Inflammatory macrophage treated with lipopolysaccharide for 1 hour (primary cell): ENCODE measurements around the gene GPRIN1.
"Not testable (repeated sequence)": the region's sequence is repeated elsewhere in the genome, so short reads cannot be mapped to it uniquely, and the experiment has no call there.

Experiments
- DNase-seq, 2 donors: peaks; one replicate each; pipeline ENCODE4 v3.0.0-alpha.2; 2020 to 2022

GPRIN1 gene

DNA sequence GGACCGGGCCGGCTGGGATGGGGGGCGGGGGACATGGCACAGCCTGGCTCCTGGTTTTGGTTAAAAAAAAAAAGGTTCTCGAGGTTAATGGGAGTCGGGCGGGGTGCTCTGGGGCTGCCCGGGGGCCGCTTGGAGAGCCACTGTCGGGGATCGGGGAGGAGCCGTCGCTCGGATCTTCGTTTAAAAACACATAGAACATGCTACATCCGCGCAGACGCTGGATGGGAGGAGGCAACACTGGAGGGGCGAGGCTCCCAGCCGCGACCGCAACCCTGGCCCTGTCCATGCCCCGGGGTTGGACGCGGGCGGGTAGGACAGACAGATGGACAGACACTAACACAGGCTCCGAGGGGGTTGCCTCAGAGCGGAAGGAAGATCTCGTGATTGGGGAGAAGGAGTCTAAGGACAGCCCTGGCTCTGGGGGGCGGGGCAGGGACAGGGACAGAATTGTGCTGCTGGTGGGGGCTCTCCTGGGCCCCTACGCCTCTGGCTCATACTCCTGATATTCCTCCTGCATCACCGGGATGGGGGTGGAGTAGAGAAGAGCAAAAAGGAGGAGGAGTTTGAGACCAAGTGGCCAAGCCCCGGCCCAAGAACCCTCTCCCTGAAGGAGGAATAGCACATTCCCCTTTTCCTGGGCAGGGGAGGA is 10.5 kb upstream of the GPRIN1 start:
- peak; percentile 16 to 39 for DNase-seq

DNA sequence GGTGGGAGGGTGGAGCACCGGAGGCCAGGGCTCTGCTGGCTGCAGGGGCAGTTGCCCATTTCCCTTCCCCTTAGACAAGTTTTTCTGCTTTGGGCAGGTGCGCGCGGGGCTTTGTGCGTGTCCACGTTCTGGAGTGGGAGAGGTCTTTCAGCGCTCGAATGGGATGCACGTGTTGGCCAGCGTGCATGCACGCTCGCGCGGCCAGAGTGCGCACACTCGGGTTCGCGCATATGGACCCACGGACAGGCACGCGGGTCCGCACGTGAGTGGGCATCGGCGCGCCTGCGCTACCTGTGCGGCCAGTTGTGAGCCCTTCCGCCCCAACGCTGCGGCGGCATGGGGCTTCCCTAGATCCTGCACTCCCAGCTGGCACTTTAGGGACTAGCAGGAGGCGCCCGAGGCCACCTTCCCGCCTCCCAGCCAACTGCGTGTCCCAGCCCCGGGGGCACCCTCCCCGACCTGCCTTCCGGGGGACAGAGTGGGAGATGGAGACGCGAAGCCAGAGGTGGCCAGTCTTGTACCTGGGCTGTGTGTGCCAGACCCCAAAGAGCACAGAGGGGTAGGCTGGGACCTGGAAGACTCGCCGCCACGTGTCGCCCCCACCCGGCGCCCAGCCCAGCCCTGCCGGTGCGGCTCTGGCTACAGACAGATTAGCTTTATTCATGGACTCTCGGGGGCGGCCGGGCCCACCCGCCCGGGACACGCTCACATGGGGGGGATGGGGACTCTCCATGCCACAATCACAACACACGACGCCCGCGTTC is 9.8 kb upstream of the GPRIN1 start:
- DNase-seq, result no peak

DNA sequence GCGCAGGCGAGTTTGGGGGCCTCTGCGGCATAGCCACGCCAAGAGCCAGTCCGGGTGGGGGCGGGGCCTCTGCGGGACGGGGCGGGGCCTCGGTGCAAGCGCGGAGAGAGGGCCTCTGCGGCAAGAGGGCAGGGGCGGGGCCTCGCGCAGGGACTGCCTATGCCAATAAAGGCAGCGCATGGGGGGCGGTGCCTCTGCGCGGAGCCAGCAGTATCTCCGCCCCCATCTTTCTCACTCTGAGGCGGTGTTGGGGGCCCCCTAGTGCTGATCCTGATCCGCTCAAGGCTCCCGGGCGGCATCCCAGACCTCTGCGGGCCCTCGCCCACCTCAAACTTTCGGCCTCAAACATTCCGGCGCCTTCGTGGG is 9.2 kb upstream of the GPRIN1 start:
- peak; percentile 33 to 34 for DNase-seq

DNA sequence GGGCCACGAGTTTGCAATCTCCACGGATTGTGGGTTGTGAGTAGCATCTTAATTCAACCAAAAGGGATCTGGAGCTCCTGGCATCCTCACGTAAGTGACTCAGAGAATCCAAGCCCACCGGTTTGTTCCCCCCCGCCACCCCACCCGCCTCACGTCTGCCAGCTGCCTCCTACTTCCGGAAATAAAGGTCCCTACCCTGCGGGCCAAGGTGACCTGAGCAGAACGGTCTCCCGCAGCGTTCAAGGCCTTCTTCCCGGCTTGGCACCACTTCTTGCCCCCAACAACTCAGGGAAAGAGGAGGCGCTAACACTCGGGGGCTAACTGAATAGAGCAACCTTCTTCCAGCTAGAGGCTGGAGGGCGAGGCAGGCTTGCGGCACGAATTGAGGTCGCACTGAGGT is 8.8 kb upstream of the GPRIN1 start:
- DNase-seq, result no peak

DNA sequence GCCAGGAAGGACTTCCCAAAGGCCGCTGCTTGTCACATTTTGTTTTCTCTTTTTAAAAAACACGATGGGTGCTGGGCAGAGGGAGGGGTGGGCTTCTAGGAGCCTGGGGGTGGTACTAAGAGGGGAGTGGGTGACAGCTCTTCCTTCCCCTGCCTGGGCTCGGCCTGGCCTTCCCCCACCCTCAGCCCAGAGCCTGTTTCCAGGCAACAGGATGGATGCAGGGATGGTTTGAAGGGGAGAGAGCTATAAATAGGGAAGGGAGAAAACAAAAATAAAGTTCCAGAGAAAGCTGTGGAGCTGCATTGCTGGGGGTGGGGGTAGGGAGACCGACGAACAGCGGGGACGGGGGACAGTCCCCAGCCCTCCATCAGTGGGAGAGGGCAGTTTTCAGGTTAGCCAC is 6.6 kb upstream of the GPRIN1 start:
- DNase-seq, result no peak

DNA sequence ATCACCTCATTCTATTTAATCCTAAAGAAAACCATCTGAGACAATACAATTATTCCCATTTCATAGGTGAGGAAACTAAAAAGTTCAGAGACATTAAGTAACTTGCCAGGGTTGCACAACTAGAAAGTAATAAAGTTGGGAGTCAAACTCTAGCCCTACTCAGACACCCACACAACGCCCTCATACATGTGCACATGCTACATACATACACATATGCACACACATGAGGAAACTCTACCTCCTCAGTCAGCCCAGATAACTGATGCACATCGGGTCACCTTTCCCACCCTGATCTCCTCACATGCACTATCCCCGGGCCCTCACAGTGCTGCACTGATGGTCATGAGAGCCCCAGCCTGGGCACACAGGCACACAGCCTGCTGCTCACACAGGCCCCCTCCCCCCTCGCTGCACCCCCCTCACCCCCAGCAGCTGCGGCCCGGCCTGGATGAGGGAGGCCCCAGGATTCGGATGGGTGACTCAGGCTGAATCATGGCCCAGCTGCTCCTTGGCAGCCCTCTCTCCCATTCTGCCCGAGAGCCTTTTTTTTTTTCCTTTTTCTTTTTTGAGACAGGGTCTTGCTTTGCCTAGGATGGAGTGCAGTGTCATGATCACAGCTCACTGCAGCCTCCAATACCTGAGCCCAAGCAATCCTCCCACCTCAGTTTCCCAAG is 5.0 kb upstream of the GPRIN1 start:
- DNase-seq, result no peak

DNA sequence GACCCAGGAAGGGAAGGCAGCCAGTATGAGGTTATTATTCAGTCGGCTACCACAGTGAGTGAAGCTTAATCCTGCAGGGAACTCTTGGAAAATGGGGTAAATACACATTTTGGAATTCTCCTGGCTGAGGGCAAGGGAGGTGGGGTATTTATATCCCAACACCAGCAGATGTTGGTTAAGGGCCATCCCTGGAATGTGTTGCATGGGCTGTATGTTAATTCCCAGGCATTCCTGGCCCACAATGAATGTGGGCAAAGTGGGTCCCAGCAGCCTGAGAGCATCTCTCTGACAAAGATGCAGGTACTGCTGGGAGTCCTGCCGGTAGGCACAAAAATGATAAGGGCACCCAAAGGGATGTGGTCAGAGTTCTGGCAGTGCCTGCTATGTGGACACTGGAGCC is 2.9 kb upstream of the GPRIN1 start:
- no peak for DNase-seq

DNA sequence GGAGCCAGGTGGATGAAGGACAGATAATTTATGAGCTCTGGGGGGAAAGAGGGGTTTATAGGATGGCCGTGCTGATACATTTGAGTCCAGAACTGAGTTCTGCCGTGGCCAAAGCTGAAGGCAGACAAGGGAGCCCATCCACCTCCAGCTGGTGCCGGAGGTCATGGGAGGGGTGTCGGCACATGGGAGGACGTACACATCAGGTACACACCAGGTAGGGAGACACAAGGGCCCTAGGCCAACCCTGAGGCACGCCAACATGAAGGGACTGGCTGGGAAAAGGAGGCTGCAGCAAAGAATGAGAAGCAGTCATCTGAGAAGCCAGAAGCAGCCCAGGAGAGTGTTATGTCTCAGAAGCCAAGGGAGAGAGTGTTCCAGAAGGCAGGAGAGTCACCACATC is 2.1 kb upstream of the GPRIN1 start:
- DNase-seq, result no peak

DNA sequence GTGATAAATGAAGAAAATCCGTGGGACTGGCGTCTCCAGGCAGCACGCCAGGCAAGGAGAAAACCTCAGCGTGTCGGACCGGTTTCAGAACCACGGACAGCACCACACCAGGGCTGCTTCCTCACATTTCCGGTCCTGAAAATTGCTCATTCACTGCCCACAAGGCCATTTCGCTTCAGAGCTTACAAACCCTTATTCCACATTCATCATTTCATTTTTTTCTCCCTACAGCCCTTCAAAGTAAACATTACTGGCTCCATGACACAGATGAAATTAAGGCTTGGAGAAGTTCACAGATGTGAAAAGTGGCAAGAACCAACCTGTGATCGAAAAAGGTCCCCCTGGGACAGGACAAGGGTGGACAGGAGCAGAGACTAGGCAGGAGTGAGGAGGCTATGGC is 1.5 kb upstream of the GPRIN1 start:
- peak; percentile 53 to 79 for DNase-seq

DNA sequence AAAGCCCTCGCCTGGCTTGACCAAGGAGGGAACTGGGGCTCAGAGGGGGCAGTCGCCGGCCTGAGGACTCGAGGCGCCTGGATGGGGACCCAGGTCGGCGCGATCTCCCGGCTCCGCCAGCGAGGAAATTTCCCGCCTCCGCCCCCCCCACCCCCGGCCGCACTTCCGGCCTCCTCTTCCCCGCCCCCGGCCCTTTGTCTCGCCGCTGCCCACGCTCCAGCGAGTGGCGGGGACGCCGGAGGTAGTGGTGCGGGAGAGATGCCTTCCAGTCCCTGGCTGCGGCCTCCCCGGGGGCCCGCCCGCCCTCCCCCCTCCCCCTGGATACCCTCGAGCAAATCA is 448 bp upstream of the GPRIN1 start:
- DNase-seq, result no peak

DNA sequence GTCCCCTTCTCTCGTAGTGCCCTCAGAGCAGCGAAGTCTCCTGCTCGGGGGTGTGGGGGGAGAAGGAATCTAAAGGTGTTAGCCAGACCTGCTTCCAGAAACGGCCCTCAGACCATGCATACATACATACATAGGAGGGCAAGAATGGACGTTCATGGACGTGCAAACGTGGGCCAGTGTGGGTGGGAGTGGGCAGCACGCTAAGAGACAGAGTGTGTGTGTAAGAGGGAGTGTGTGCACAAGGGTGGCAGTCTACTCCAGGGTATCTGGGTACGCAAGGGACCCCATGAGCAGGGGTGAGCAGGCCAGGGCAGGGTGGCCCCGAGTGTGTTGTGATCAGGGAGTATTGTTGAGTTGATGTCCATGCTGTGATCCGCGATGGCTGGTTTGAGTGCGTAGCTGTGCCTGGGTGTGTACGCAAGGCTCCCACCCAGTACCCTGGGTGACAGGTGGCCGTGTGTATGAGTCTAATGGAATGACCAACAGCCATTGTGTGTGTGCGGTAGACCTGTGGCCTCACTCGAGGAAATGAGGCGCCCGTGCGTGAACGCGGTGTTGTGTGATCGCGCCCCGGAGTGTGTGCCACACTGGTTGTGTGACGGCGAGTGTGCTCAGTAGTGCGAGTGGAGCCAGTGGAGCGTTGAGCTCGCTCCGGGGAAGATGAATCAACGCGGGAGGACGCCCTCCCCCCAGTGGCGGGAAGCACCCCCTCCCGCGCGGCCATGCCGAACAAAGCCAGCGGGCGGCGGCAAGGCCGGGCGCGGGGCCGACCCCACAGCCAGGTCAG is 826 bp downstream of the GPRIN1 start:
- DNase-seq, result no peak

DNA sequence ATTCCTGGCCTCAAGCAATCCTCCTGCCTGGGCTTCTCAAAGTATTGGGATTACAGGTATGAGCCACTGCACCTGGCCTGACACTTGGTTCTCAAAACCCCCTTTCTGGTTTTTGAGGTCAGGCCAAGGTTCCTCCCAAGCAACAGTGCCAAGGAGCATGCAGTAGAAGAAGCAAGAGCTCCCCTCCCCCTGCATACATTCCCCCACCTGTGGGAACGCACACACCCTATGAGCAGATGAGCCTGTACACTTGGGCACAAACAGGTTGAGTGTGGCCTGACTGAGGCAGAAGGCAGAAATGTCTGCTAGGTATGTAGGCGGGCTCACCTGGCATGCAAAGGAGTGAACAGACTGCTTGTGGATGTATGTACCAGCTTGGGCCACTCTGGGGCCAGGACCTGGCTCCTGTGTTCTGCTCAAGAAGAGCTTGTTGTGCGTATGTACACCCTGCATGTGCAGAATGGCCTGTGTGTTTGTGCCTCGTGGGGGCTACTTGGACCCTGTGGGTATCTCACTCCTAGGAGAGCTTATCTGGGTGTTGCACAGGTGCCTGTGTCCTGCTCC is 1.7 kb downstream of the GPRIN1 start:
- DNase-seq, result no peak

DNA sequence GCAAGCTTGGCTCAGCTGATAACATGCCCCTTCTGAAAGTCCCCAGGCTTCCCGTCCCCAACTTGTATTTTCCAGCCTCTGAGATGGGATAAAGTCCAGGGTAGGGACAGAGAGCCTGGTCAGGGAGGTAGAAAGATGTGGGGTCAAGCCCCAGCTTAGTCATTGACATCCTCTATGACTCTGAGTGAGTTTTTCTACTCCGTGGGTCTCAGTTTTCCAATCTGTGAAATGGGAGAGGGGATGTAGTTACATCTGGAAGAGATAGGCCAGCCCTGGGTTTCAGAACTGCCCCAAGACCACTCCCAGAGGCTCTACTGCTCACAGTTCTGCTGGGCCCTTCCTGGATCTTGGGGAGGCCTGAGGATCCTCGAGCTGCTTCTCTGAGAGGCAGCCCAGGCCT is 3.1 kb downstream of the GPRIN1 start:
- no peak for DNase-seq

DNA sequence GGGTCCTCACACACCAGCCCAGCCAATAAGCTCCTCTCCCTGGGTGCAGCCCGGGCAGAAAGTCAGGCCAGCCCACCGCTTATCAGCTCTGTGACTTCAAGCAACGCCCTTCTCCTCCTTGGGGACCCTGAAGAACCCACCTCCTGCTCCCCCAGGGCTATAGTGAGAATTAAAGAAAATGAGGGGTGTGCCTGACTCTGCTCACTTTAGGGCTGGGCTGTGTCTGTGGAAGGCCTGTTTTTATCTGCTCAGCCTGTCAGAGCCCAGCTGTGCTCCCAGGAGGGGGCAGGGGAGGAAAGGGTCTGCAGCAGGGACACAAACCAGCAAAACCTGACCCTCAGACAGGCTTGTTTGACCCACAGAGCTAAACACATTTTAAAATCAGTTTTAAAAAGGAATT is 3.9 kb downstream of the GPRIN1 start:
- no peak for DNase-seq

DNA sequence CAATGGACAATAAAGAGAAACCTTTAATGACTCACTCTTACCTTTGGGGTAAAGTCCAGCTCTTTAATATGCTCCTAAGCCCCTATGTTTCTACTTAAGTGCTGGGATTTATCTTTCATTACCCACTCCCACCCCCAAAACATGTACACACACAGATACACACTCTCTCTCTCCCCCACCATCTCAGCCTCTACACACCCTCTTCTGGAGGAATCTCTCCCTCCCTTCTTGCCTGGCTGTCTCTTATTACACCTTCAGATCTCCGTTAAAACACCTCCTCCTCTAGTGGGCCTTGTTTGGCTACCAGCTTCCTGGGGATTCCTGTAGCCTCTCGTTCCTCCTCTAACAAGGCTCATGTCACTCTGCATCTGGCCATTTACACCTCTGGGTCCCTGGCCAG is 6.9 kb downstream of the GPRIN1 start:
- DNase-seq, result no peak

DNA sequence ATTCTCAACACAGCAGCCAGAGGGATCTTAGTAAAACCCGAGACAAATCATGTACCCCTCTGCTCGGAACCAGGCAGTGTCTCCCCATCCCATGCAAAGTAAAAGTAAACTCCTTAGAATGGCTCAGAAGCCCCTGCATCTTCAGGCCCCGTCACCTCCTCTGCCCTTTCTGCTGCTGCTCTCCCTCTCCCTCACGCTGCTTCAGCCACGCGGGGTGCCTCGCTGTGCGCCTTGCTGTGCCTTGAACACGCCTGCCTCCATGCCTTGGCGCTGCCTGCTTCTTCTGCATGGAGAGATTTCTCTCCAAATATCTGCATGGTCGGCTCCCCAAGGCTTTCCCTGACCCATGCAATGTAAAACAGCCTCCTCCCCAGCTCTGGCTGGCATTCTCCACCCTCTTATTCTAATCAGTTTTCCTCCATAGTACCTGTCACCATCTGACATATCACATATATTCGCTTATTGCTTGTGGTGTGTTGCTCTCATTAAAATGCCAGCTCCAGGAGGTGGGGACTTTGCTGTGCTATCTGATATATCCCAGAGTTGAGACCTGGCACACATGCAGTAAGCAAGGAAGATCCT is 8.0 kb downstream of the GPRIN1 start:
- DNase-seq, result no peak

DNA sequence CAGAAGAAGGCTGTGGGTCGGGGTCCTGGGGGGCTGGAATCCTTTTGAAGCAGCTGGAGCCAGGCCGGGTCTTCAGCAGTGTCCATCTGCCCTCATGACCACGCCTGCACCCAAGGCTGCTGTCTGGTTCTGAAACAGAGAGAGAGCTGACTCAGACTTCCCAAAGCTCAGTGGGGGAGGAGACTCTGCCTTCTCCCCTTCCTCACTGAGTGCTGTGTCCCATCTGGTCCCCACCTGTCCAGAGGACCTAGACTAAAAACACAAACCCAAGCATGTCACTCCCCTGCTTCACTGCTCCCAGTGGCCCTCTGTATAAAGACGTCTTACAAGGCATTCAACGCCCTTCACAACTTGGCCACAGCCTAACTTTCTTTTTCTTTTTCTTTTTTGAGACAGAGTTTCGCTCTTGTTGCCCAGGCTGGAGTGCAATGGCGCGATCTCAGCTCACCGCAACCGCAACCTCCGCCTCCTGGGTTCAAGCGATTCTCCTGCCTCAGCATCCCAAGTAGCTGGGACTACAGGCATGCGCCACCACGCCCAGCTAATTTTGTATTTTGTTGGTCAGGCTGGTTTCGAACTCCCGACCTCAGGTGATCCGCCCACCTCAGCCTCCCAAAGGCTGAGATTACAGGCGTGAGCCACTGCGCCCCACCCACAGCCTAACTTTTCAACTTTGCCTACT is 10.1 kb downstream of the GPRIN1 start:
- DNase-seq, result not testable (repeated sequence)

DNA sequence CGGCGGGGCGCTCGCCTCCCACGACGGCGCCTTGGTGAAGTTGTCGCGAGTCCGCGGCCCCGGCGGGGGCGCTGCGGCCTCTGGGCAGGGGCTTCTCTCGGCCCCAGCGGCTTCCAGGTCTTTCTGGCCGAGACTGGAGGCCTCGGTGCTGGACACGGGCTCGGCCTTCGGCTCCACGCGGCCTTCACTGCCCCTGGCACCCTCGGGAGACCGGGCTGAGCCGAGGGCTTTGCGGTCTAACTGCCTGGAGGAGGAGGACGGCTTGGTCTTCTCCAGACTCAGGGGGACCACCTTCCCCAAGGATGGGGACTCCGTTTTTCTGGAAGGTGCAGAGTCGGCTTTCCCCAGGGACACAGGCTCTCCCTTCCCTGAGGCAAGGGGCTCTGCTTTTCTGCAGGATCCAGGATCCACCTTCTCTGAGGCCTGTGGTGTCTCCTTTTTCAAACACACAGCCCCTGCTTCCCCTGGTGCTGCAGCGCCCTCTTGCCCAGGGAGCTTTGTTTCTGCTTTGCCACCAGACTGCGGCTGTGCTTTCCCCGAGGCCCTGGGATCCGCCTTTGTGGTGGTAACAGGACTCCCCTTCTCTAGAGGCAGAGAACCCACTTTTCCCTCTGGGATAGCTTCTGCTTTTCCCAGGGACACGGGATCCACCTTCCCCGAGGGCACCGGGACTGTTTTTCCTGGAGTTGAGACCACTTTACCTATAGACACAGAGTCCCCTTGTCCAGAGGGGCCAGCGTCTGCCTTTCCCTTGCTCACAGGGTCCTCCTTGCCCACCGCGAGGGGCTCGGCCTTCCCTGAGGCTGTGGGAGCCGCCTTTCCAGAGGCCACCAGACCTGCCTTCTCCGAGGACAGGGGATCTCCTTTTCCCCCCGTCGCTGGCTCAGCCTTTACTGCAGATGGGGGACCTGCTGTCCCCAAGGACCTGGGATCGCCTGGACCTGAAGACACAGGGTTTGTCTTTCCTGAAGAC is 12.3 kb downstream of the GPRIN1 start:
- no peak for DNase-seq

DNA sequence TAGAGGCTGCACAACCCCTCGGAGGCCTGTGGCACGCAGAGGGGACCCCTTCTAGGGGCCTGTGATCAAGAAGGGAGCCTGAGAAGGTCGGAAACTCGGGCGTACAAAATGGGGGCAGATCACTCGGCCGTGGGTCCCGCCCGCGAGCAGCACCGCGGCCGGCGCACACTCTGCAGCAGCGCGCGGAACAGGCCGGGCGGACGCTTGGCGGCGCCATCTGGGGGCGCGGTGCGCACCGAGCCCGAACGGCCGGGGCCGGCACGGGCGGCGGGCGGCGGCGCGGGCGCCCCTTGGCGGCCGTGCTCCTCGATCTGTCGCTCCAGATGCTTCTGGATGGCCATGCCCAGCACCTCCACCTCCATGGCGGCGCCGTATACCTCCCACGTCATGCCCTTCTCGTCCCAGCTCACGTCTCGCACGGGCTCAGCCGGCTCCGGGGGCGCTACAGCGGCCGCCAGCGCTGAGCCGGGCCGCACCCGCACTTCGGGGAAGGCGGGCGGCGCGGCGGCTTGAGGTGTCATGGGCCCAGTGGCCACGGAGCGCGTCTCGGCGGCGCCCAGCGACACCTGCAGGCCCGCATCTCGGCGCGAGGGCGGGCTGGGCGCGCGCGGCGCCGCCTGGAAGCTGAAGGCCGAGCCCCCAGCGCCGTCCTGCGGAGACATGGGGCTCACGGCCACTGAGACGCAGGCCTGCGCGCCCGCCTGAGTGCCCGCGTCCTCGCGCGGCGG is 13.1 kb downstream of the GPRIN1 start:
- DNase-seq, result peak in 1 of 2 donors; percentile 32

DNA sequence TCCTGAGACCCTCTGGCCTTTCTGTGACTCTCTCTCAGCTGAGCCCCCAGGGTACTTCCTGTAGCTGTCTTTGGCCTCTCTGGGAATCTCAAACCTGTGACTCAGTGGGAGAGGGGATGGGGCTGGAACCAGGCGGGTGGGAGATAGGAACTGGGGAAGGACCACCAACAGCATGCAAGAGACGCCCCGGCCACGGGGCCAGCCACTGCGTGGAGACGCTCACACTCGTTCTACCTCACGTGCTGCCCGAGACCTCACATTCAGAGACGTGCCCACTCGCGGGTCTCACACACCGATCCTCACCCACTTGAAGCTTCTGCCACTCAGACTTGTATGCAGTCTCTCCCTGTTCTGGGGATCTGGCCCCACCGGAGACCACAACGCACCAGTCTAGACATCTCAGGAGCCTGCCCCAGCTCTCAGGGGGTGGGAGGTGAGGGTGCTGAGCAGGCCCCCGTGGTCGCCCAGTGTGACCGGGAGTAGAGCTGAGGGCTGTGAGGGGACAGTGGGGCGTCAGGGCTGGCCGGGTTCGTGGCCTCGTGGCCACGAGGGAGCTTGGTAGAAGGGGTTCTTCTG is 13.8 kb downstream of the GPRIN1 start:
- DNase-seq, result no peak
